Measurements from ENCODE around the gene SIDT1.

SIDT1 gene

DNA sequence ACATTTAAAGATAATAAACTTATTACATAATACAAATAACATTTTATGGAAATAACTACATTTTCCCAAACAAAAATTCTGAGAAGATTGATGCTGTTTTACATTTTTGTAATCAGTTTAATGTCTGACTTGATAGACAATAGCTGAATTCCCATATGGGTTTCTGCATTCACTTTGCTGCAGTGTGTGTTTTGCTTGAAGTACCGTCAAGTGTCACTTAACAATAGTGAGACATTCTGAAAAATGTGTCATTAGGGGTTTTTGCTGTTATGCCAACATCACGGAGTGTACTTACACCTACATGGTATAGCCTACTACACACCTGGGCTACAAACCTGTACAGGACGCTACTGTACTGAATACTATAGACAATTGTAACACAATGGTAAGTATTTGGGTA is 106.6 kb downstream of the SIDT1 start:
- DNase-seq: no peak

DNA sequence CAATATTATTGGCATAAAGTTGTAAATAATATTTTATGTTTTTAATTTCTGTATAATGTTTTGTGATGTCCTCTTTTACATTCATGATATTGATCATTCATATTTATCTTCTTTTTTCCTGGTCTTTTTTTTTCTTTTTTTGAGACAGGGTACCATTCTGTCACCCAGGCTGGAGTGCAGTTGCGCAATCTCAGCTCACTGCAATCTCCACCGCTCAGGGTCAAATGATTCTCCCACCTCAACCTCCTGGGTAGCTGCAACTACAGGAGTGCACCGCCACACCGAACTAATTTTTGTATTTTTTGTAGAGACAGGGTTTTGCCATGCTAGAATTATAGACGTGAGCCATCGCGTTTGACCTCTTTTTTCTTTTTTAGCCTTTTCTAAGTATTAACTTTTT is 111.2 kb downstream of the SIDT1 start:
- no peak for DNase-seq

DNA sequence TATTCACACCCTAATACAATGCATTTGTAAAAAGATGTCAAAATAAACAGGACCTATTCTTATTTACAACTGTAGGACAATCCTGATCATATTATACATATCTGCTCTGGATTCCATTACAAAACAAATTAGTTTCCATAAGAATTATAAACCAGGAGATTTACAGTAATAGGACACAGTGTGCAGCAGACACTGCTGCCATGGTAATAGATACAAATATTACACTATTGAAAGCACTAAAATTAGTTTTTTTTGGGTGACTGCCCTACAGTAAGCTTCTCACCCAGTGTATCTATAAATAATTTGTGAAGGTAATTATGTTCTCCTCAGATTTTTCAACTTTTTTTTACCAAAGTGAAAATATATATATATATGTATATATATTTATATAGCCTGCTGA is 116.2 kb downstream of the SIDT1 start:
- no peak for DNase-seq

DNA sequence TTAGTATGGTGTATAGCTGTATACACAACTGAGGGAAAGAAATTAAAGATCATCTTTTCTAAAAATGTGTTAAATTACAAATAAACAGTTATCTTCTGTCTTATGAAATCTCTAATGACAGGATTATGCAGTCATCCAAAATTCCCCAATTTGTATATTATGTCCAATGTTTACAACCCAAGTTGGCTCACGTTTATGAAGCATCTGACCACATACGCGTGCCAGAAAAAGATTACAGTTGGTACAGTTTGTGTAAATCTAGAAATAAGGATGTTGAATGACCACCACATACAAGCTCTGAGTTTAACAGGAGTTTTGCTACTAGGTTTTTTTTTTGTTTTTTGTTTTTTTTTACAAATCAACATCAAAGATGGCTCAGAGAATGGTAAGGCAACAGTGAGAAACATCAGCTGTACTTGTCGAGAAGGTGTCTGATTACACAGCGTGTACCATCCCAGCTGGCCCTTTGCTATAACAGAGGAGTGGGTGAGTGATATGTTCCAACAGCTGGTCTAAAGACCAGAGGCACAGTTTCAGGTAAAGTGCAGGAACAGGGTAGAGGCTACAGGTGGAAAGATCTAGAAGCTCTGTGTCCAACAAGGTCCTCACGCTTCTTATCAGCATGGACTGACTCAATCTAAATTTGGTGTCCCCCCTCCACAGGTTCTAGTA is 117.0 kb downstream of the SIDT1 start:
- DNase-seq: peak in 1 of 2 experiments; percentile 29

DNA sequence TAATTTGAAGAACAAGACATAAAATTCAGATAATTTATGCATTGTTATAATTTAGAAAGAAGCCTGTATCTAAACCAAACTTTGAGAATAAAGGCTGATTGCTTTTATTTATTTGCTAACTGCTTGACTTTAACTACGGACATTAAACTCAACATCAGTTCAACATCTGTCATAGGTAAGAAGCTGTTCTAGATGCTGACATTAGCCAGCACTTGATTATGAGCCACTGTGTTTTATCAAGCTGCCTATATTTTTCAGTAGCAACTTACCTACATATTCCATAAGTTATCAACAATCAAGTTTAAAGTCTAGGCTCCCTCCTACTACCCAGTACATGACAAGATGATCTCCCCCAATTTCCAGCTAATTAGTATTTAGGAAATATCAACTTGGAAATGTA is 122.0 kb downstream of the SIDT1 start:
- DNase-seq: no peak

DNA sequence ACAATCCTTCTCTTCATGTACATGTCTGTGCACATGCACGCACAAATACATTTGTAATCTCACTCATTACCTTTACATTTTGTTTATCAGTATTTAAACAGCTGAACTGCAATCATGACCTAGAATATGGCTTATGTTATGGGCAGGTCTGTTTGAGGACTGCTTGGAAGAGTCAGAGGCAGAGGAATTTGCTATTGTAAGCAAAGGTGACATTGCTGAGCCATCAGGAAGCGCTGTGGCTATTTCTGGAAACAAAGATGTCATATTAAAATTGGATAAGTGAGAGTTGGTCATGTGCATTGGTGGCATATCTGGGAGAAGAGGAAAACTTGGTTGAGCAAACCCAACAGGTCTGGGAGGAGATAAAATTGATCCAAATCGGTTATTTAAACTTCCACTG is 122.5 kb downstream of the SIDT1 start:
- DNase-seq: no peak

DNA sequence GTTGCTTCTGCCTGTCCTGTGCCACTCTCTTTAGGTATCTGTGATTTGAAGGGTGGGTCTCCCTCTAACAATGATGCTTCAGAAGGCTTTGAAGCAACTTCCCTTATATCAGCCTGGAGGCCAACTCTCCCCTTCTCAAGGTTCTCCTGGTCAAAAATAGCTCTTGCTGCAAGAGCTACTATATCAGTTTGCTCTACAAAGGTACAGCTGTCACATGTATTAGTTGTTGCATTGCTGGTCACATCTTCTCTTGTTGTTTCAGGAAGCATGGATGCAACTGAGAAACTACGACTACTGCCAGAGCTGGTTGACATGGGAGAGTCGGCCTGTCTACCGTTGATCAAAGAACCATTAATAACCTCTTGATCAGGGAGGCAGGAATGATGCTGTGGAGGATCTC is 125.8 kb downstream of the SIDT1 start:
- DNase-seq: no peak

DNA sequence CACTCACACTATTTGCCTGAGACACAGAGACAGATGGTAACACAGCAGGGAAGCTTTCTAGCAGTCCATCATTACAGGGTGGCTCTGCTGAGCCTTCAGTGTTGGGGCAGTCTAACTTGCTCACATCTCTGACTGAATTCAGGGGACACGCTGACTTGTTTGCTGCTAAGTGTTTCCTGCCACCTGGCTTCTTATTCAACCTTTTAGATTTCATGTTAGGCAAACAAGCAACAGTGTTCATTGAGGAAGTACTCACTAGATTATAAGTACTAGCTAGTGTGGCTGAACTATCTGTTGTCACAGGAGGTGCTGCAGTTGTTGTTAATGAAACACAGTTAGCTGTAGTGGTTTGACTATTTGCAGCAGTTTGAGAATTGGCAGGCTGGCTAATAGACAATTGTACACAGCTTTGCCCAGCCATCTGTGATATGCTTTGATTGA is 126.8 kb downstream of the SIDT1 start:
- peak; percentile 87 to 92 for DNase-seq

DNA sequence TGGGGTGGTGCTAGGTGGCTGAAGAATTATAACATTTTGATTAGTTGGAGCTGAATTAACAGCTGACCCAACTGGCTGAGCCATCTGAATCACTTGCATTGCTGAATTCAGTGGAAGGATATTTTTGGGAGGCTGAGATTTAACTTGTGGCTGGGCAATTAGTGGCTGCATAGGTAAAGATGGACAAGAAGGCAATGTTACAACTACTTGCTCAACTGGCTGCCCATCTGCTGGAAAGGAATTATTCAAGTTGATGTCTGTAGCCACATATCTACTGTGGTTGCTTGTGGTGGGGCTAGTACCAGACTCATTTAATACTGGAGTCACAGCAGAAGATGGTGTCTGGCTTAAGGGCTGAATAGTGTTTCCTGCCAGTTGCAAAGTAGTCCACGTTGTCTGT is 127.6 kb downstream of the SIDT1 start:
- no peak for DNase-seq

DNA sequence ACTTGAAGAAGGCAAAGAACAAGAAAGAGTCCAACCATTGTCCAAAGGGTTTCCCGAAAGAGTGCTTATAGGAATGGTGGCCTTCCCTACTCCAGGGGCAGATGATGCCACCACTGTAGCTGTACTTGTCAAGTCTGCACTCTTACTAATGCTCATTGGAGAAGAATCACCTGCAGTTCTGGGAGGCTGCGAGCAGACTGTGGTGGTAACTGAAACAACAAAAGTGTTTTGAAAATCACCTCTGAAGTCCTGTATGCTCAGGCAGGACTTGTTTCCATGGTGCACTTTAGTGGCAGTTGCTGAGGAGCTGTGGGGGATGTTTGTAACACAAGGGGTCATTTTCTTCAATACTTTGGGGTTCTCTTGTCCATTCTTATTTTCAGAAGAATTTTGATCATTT is 128.1 kb downstream of the SIDT1 start:
- DNase-seq: no peak

DNA sequence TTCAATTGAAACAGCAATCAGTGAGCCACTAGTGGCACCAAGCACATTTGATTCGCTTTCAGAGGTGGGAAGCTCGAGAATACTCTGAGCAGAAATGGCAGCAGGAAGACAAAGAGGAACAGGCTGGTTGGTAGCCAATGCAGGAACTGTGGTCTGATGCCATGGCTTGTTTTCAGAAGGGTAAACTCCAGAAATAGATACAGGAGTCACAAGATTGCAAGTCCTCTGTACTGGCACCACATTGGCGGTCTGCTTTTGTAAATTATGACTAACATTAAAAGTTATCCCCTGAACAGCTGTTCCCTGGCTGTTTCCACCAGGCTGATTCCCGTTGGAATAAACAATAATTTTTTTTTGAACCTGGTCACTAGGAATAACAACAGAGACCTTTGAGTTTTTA is 128.5 kb downstream of the SIDT1 start:
- DNase-seq: no peak

DNA sequence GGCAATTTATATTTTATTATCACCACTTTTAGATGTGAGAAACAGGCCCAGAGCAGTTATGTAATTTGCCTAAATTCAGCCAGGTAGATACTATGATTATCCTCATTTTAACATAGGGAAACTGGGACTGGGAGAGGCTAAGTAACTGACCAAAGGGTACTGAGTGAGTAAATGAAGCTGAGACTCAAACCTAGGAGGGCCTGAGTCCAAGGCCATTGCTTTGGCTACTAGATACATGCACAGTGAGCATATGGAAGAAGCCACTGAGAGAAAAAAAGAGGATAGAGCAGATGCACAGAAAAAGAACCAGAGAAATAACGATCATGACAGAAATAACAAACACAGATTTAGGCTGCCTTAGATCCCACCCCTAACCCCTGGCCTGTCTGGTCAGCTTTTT is 130.5 kb downstream of the SIDT1 start:
- DNase-seq: no peak

DNA sequence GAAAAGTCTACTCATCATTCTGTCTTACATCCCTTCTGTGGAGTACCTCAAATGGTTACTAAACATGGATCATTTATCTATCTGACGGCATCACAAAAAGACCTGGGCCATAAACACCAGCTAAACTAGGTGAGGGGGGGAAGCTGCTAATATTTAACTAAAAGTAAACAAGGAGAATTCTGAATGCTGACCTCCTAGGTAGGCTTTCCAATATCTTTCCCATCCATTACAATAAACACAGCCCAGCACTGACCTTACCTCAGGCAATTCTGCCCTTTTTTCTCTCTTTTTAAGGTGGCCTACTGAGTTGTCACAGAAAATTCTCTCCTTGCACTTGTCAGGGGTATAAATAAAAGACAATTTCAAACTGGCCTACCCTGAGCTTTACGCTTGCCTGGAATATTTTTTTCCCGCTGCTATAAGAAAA is 131.0 kb downstream of the SIDT1 start:
- no peak for DNase-seq

DNA sequence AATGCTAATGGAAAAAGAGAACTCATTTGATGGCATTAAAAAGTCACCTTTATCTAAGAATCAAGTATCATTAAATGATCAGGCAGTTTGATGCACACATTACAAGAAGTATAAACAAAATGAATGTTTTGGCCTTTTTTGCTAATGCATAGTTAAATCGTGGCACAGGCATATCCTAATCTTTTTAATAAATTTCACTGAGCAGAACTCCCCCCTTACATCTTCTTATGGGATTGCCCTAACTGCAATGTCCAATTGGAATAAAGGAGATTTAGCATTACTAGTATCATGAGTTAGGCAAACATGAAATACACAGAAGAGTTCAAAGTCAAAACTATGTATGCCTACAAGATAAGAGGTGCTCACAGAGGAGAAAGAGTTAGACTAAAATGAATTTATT is 131.4 kb downstream of the SIDT1 start:
- no peak for DNase-seq

DNA sequence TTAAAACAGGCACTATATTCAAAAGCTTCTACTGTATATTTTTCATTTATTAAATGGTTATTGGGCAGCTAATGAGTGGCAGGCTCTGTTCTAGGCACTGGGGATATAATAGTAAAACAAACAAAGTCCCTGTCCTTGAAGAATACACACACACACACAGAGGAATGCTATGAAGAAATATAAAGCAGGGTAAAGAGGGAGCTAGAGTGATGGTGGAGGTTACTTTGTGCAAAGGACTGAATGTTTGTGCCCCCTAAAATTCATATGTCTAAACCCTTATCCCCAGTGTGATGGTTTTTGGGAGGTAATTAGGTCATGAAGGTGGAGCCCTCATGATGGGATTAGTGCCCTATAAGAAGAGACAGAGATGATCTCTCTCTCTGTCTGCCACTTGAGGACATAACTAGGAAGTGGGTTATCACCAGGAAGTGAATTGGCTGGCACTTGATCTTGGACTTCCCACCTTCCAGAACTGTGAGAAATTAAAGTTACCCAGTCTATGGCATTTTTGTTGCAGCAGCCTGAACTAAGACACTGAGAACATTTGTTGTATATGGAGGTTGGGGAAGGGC is 132.3 kb downstream of the SIDT1 start:
- no peak for DNase-seq

DNA sequence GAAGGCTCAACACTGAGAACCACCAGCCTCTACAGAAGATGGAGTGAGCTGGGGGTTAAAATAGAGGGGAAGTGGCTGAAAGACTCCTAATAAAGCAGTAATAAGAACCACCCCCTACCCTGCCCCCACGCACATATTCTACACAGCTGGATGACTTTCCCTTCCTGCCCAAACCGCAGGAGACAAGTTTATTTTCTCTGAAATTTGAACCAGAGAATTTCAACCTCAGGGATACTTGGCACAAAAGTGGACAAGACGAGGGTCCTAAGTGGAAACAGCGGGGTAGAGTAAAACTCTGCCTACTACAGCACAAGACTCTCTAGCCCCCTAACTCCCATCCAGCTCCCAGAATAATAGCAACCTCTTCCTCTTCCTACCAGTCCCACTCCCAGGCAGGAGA is 135.7 kb downstream of the SIDT1 start:
- no peak for DNase-seq

DNA sequence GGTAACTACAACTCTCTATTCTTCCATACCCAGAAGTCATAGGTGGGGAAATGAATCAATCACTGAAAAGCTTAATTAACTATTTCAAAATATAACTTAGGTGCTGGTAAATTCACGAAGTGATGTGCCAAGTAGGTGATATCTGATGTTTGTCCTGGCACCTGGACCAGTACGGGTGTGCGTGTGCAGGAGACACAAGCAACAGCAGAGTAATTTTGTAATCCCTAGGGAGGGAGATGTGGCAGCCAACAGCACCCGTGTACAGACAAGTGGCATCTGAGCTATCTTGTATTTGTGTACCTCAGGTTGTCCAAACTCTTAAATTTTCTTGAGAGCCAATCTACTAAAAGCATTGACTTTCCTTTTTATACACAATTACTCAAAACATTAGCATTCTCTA is 141.2 kb downstream of the SIDT1 start:
- no peak for DNase-seq

DNA sequence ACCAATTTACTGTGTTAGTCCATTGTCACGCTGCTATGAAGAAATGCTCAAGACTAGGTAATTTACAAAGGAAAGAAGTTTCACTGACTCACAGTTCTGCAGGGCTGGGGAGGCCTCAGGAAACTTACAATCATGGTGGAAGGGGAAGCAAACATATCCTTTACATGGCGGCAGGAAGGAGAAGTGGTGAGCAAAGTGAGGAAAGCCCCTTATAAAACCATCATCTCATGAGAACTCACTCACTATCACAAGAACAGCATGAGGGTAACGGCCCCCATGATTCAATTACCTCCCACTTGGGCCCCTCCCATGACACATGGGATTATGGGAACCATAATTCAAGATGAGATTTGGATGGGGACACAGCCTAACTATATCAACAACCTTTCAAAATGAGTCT is 143.9 kb downstream of the SIDT1 start:
- DNase-seq: no peak

DNA sequence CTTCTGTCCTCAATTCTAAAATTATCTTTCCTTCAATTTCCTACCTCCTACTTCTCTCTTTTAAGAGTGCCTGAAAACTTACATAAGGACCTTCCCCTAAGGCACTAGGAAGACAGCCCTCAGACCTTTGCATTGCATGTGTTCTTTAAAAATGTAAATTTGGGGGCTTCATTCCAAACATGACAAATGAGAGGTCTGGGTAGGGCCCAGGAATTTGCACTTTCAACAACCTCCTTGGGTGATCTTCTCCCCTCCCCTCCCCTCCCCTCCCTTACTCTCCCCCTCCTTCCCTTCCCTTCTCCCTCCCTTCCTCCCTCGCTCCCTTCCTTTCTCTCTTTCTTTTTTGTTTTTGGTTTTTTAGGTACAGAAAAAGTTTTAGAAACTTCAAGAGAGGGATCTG is 145.4 kb downstream of the SIDT1 start:
- DNase-seq: no peak

DNA sequence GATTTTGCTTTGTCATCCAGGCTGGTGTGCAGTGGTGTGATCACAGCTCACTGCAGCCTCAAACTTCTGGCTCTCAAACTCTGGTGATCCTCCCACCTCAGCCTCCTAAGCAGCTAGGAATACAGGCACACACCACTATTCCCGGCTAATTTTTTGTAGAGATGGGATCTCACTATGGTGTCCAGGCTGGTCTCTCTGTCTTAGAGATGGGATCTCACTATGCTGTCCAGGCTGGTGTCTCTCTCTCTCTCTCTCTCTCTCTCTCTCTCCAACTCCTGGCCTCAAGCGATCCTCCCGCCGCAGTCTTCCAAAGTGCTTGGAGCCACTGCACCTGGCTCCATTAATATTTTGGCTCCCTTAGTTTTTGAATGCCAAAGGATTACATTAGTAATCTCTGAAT is 146.4 kb downstream of the SIDT1 start:
- no peak for DNase-seq

All from NCI-H524 (cell line).